Progenitor cell of endocrine pancreas (in vitro differentiated cells): ENCODE measurements around the gene P2RY6. TPM values are rescaled to one million over a fixed set of nuclear protein-coding genes. Genes with fewer than 3 reads are reported as not detected.

Experiments used
- DNase-seq: peaks from one replicate; pipeline ENCODE4 v3.0.0; 2021; ENCODE audit warnings: low spot score; ENCODE audit not compliant: unreplicated experiment
- H3K27ac Mint-ChIP-seq: 2 replicates; pipeline ENCODE4 v1.8.0; 2021; ENCODE audit warnings: mild to moderate bottlenecking, moderate library complexity, mixed read lengths
- H3K27me3 Mint-ChIP-seq: 2 replicates; pipeline ENCODE4 v1.8.0; 2021; ENCODE audit warnings: mixed read lengths
- H3K36me3 Mint-ChIP-seq: 2 replicates; pipeline ENCODE4 v1.8.0; 2022; ENCODE audit warnings: mixed read lengths; ENCODE audit not compliant: insufficient read depth
- H3K4me1 Mint-ChIP-seq: 2 replicates; pipeline ENCODE4 v1.8.0; 2021; ENCODE audit warnings: low read depth, mixed read lengths
- H3K4me3 Mint-ChIP-seq: 2 replicates; pipeline ENCODE4 v1.8.0; 2021; ENCODE audit warnings: low read depth, mild to moderate bottlenecking, moderate library complexity, mixed read lengths
- H3K9me3 Mint-ChIP-seq: 2 replicates; pipeline ENCODE4 v1.8.0; 2021; ENCODE audit warnings: low read depth, mixed read lengths
- total RNA-seq: library from RNA; stranded (reverse); gene quantifications from 2 replicates; pipeline ENCODE4 v1.2.1, GENCODE V29; 2021
- TF ChIP-seq, protein P1 (sequence below): fragments of 200-600 bp; sonication (generic); IDR thresholded peaks from one replicate; pipeline ENCODE4 v1.5.0; 2021; ENCODE audit warnings: antibody characterized with exemption, mild to moderate bottlenecking; ENCODE audit not compliant: unreplicated experiment

Gene P2RY6
- total RNA-seq, 1 donor from 2014 or later, result 0.14 TPM

GRCh38 chr11:73265278-73265810 lies 6.8 kb upstream of the P2RY6 start:
- H3K9me3 Mint-ChIP-seq, result no peaks in the 10 kb centered on the region

DNA sequence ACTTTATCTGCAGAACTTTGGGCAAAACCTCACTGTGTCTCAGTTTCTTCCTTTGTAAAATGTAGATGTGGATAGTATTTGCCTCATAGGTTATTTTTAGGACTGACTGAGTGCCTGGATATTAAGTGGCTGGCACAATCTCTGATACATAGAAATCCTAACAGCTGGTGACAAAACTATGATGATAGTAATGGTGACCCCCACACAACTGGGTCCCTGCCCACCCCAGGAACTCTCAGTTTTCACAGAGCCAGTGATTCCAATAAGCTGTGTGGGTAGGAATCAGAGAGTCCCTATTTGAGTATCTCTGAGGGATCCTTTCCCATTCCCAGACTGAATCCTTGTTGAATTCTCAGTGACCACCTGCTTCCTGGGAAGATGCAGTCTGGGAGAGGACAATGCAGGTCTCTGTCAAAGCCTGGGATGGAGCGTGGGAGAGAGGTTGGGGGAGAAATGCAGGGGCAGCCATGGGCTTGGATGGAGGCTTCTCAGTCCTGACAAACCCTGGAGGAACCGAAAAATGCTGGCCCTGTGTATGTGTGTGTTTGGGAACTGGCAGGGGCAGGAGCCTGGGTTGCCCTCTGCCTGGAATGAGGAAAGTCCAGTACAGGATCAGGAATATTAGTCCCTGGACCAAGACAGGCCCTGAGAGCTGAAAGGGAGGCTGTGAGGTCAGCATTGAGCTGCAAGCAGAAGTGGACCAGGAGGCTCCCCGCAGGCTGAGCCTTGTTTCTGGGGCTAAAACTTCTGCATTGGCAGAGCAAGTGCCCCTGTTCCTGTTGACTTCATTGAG lies 6.1 kb upstream of the P2RY6 start:
- no peak for DNase-seq
- no peak overlapping the region for H3K27ac Mint-ChIP-seq
- TF ChIP-seq, protein P1, sequence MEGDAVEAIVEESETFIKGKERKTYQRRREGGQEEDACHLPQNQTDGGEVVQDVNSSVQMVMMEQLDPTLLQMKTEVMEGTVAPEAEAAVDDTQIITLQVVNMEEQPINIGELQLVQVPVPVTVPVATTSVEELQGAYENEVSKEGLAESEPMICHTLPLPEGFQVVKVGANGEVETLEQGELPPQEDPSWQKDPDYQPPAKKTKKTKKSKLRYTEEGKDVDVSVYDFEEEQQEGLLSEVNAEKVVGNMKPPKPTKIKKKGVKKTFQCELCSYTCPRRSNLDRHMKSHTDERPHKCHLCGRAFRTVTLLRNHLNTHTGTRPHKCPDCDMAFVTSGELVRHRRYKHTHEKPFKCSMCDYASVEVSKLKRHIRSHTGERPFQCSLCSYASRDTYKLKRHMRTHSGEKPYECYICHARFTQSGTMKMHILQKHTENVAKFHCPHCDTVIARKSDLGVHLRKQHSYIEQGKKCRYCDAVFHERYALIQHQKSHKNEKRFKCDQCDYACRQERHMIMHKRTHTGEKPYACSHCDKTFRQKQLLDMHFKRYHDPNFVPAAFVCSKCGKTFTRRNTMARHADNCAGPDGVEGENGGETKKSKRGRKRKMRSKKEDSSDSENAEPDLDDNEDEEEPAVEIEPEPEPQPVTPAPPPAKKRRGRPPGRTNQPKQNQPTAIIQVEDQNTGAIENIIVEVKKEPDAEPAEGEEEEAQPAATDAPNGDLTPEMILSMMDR, result no peak
- H3K4me1 Mint-ChIP-seq, result peaks cover 11% of the 10 kb centered on the region
- peaks cover 63% of the 10 kb centered on the region for H3K27me3 Mint-ChIP-seq
- no peaks in the 10 kb centered on the region for H3K9me3 Mint-ChIP-seq
- no peak overlapping the region for H3K4me3 Mint-ChIP-seq
- H3K36me3 Mint-ChIP-seq, result no peaks in the 10 kb centered on the region

More at GRCh38 chr11:73265278-73265810, 6.8 kb upstream of the P2RY6 start:
- DNase-seq, result no peak
- no peaks in the 10 kb centered on the region for H3K36me3 Mint-ChIP-seq
- TF ChIP-seq, protein P1, result no peak
- peaks cover 7% of the 10 kb centered on the region for H3K4me1 Mint-ChIP-seq
- peaks cover 60% of the 10 kb centered on the region for H3K27me3 Mint-ChIP-seq
- no peak overlapping the region for H3K27ac Mint-ChIP-seq
- H3K4me3 Mint-ChIP-seq, result no peak overlapping the region

DNA sequence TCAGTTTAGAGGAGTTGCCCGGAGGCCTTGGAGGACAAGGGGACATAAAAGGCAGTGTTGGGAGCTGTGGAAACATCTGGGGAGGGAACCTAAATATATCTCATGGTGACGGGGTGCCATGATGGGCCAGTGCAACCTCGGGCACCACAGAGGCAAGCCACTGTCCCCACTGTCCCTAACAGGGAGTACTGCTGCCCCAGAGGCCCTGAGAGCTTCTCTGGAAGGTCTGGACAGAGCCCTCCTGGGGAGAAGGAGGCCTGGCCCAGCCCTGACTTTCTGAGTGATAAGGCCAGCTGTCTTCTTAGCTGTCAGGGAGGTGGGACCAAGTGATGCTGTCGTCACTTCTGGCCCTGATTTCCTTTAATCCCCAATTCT lies 5.5 kb upstream of the P2RY6 start:
- Mint-ChIP-seq H3K9me3 (no peaks in the 10 kb centered on the region), H3K4me1 (peaks cover 17% of the 10 kb centered on the region), H3K4me3 (no peak overlapping the region), H3K27me3 (peaks cover 68% of the 10 kb centered on the region), H3K27ac (no peak overlapping the region), H3K36me3 (no peaks in the 10 kb centered on the region)
- DNase-seq, result no peak
- TF ChIP-seq, protein P1, result no peak

- Mint-ChIP-seq H3K27ac (no peak overlapping the region), H3K36me3 (no peaks in the 10 kb centered on the region), H3K9me3 (no peaks in the 10 kb centered on the region), H3K4me1 (peaks cover 17% of the 10 kb centered on the region), H3K27me3 (peaks cover 68% of the 10 kb centered on the region), H3K4me3 (no peak overlapping the region)
- no peak for DNase-seq
- TF ChIP-seq, protein P1, result no peak
These were observed 4.9 kb upstream of the P2RY6 start for GRCh38 chr11:73267122-73267846.

DNA sequence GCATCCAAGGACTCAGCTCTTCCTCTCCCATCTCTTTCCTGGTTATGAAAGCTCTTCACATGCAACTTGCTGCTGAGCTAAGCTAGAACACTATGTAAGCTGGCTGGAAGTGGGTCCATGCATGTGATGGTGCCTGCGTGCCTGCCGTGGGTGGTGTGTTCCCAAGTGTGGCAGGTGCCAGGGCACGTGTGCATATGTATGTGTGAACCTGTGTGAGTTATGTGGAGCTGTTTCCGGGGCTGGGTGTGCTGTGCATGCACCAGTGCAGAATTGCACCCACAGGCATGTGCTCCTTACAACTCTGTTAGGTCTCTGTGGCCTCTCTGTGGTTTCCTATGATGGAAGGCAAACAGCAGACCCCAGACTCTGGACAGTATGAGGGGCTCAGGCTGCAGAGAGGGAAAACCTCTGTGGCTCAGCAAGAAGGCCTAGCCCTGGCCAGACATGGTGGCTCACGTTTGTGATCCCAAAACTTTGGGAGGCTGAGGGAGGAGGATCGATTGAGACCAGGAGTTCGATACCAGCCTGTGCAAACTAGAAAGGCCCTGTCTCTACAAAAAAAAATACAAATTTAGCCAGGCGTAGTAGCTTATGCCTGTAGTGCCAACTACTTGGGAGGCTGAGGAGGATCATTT lies 4.1 kb upstream of the P2RY6 start:
- no peak for DNase-seq
- Mint-ChIP-seq H3K4me3 (no peak overlapping the region), H3K4me1 (peaks cover 17% of the 10 kb centered on the region), H3K27ac (no peak overlapping the region), H3K9me3 (no peaks in the 10 kb centered on the region), H3K27me3 (peaks cover 65% of the 10 kb centered on the region), H3K36me3 (no peaks in the 10 kb centered on the region)
- TF ChIP-seq, protein P1, result no peak
